Keratinocyte (primary cell): ENCODE data around the gene FOXQ1. TPM values are rescaled to one million over a fixed set of nuclear protein-coding genes. Genes with fewer than 3 reads are reported as not detected.
A peak's percentile ranks its signal among the peaks of the same experiment; 100 is the strongest.

Experiments
- DNase-seq: peaks from one replicate; pipeline ENCODE4 v3.0.0-alpha.2; 2011; ENCODE audit warnings: low read depth, missing footprints, low spot score
- FAIRE-seq: peaks from 2 replicates; lab custom pipeline; 2011; peaks lifted over from hg19 to GRCh38; lab: Jason Lieb, UNC
- H2AFZ ChIP-seq: 2 replicates; pipeline ENCODE4 v1.6.0; 2012; ENCODE audit warnings: low read length, control low read depth, inconsistent platforms; ENCODE audit not compliant: control insufficient read depth
- H3K27ac ChIP-seq: 2 replicates; pipeline ENCODE4 v1.5.1; 2011; ENCODE audit warnings: low read length; ENCODE audit not compliant: control insufficient read depth, insufficient read depth
- H3K27me3 ChIP-seq: 3 replicates; pipeline ENCODE4 v1.6.0; 2011; ENCODE audit warnings: low read length; ENCODE audit not compliant: control insufficient read depth, insufficient read depth; ENCODE audit errors: extremely low read depth
- H3K36me3 ChIP-seq, 2 experiments: 2 replicates in 1 of 2; 3 replicates in 1 of 2; pipeline ENCODE4 v1.5.1; 2011; ENCODE audit warnings: low read length in 2 of 2, mild to moderate bottlenecking in 1 of 2; ENCODE audit not compliant: control insufficient read depth in 2 of 2, insufficient read depth in 2 of 2; ENCODE audit errors: extremely low read depth in 1 of 2
- H3K4me1 ChIP-seq: 3 replicates; pipeline ENCODE4 v1.5.1; 2011; ENCODE audit warnings: low read length; ENCODE audit not compliant: control insufficient read depth, insufficient read depth; ENCODE audit errors: extremely low read depth
- H3K4me2 ChIP-seq: 3 replicates; pipeline ENCODE4 v1.6.0; 2011; ENCODE audit warnings: low read depth, low read length; ENCODE audit not compliant: control insufficient read depth, insufficient read depth; ENCODE audit errors: extremely low read depth
- H3K4me3 ChIP-seq, 3 experiments: fragments of 200-600 bp in 1 of 3; sonication (generic) in 1 of 3; 2 replicates in 2 of 3; 3 replicates in 1 of 3; pipeline ENCODE4 v1.5.1; 2011 to 2016; ENCODE audit warnings: low read length in 3 of 3, mild to moderate bottlenecking in 3 of 3, control low read depth in 2 of 3, inconsistent platforms in 1 of 3, low read depth in 1 of 3, mixed read lengths in 1 of 3, mixed run types in 1 of 3, moderate library complexity in 1 of 3; ENCODE audit not compliant: control insufficient read depth in 2 of 3, insufficient read depth in 2 of 3; ENCODE audit errors: extremely low read depth in 1 of 3
- H3K79me2 ChIP-seq: 2 replicates; pipeline ENCODE4 v1.6.0; 2012; ENCODE audit warnings: low read length; ENCODE audit not compliant: control insufficient read depth, insufficient read depth
- H3K9ac ChIP-seq: 3 replicates; pipeline ENCODE4 v1.6.0; 2011; ENCODE audit warnings: low read length; ENCODE audit not compliant: control insufficient read depth, insufficient read depth; ENCODE audit errors: extremely low read depth
- H3K9me1 ChIP-seq: 3 replicates; pipeline ENCODE4 v1.6.0; 2011; ENCODE audit warnings: low read length; ENCODE audit not compliant: control insufficient read depth, insufficient read depth; ENCODE audit errors: extremely low read depth
- H3K9me3 ChIP-seq: 2 replicates; pipeline ENCODE4 v1.5.1; 2012; ENCODE audit warnings: low read depth, low read length; ENCODE audit not compliant: control insufficient read depth
- H4K20me1 ChIP-seq: 3 replicates; pipeline ENCODE4 v1.6.0; 2011; ENCODE audit warnings: low read length; ENCODE audit not compliant: control insufficient read depth, insufficient read depth; ENCODE audit errors: extremely low read depth
- CTCF ChIP-seq, 3 experiments: IDR thresholded peaks in 1 of 3; conservative IDR thresholded peaks in 1 of 3; optimal IDR thresholded peaks in 1 of 3; 2 replicates in 2 of 3; 3 replicates in 1 of 3; pipeline versions ENCODE3 to v1.5.1; 2011; ENCODE audit warnings: low read length in 3 of 3, mild to moderate bottlenecking in 3 of 3, moderate library complexity in 2 of 3, control low read depth in 1 of 3, inconsistent platforms in 1 of 3; ENCODE audit not compliant: insufficient read depth in 2 of 3; ENCODE audit errors: extremely low read depth in 1 of 3
- EZH2 ChIP-seq: IDR thresholded peaks from one replicate; pipeline ENCODE4 v1.6.1; 2012; ENCODE audit warnings: inconsistent platforms, mild to moderate bottlenecking, low read length, moderate library complexity
- dilution Hi-C: fragments of 300-500 bp; cut with MboI; formaldehyde crosslinking; loops from one replicate; pipeline ENCODE4 v1.7.0; 2020; ENCODE audit warnings: low sequenced_read_pairs; ENCODE audit not compliant: extremely low pct_ligation_motif_present
- polyA plus RNA-seq, 5 experiments: library from polyadenylated mRNA; depleted of rRNA in 3 of 5; stranded (reverse) in 3 of 5; stranded (forward) in 1 of 5; unstranded in 1 of 5; fragments of >200 nt; gene quantifications; 1 replicate in 1 of 5; 2 replicates in 3 of 5; 3 replicates in 1 of 5; pipeline versions ENCODE4 v1.2.1 to v1.2.3, GENCODE V29; 2011 to 2012; ENCODE audit warnings: missing spikeins in 2 of 5, low read depth in 1 of 5, low replicate concordance in 1 of 5

Gene FOXQ1
- polyA plus RNA-seq, 1 donor (not counting 4 experiments of a cell fraction or from before 2014, with no cell fraction given): 5.4 TPM

DNA sequence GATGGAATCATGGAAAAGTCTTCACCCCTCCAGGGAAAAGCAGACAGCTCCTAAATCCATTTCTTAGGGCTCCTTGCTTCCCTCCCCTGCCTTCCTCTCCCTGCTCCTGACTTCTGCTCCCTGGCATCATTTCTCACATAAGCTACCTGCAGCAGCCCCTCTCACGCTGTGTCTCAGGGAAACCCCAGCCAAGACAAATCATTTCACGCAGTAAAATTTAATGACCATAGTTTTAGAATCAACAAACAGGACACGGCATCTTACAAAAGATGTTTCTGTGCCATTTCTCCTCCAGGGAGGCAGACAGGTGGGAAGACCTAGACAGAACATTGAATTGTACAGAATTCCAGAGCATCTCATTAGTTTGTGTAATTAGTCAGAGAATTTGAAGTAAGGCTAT, 16.5 kb upstream of the FOXQ1 start:
- H3K4me3 ChIP-seq: no peak overlapping the region
- no peak overlapping the region for H3K27ac ChIP-seq
- H3K9ac ChIP-seq: no peak overlapping the region
- H3K9me1 ChIP-seq: peaks cover 3% of the 10 kb centered on the region
- FAIRE-seq: no peak
- TF ChIP-seq CTCF (optimal IDR thresholded peaks at IDR 0.05 in 1 of 3, IDR thresholded peaks at IDR 0.05 in 1 of 3, conservative IDR thresholded peaks at IDR 0.05 in 1 of 3; ENCODE audit: extremely low read depth in 1 of 3, insufficient read depth in 2 of 3, low read length in 3 of 3): no peak
- H2AFZ ChIP-seq: no peak overlapping the region
- no peak overlapping the region for H3K4me2 ChIP-seq
- H4K20me1 ChIP-seq: no peaks in the 10 kb centered on the region
- no peaks in the 10 kb centered on the region for H3K9me3 ChIP-seq
- no peaks in the 10 kb centered on the region for H3K79me2 ChIP-seq
- H3K4me1 ChIP-seq: peaks cover 29% of the 10 kb centered on the region
- H3K27me3 ChIP-seq: no peaks in the 10 kb centered on the region
- DNase-seq: no peak
- no peaks in the 10 kb centered on the region for H3K36me3 ChIP-seq
- dilution Hi-C loops: no loop called here

DNA sequence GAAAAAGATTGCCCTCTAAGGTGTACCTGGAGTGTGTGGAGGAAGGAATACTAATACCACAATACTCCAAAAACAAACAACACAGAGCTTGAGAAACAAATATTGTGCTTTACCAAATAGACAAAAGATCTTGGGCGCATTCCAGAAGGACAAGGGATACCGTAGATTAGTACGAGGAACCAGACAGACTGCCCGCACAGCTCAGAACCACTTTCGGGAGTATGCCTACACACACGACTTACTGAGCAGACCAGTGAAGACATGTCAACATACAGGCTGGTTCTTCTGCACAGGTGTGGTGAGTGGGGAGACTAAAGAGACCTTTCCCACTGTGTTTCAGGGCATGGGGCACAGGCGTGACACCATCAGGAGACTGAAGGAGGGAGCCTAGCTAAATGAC, 15.8 kb upstream of the FOXQ1 start:
- TF ChIP-seq EZH2: no peak
- no peak for TF ChIP-seq CTCF (optimal IDR thresholded peaks at IDR 0.05 in 1 of 3, IDR thresholded peaks at IDR 0.05 in 1 of 3, conservative IDR thresholded peaks at IDR 0.05 in 1 of 3; ENCODE audit: extremely low read depth in 1 of 3, insufficient read depth in 2 of 3, low read length in 3 of 3)
- Histone ChIP-seq H3K27me3 (no peaks in the 10 kb centered on the region), H3K9ac (no peak overlapping the region), H3K79me2 (no peaks in the 10 kb centered on the region), H3K27ac (peak overlapping the region; percentile 43), H2AFZ (peak overlapping the region; percentile 69), H3K9me3 (no peaks in the 10 kb centered on the region), H4K20me1 (no peaks in the 10 kb centered on the region), H3K36me3 (no peaks in the 10 kb centered on the region), H3K4me3 (peak overlapping the region in 2 of 3 experiments; percentile 34 to 36), H3K4me1 (peaks cover 29% of the 10 kb centered on the region), H3K4me2 (peak overlapping the region; percentile 77), H3K9me1 (peaks cover 3% of the 10 kb centered on the region)
- no peak for DNase-seq
- dilution Hi-C loops: no loop called here
- FAIRE-seq: peak; percentile 69
